GM18868 (cell line): ENCODE measurements around the gene PDCD6IP.
A peak's percentile ranks its signal among the peaks of the same experiment; 100 is the strongest.

Experiments used
- ATAC-seq: cut with Tn5 transposase; IDR thresholded peaks from one replicate; pipeline ENCODE4 v1.9.1; 2021; ENCODE audit warnings: mild to moderate bottlenecking, moderate library complexity; ENCODE audit not compliant: unreplicated experiment

Gene PDCD6IP

DNA sequence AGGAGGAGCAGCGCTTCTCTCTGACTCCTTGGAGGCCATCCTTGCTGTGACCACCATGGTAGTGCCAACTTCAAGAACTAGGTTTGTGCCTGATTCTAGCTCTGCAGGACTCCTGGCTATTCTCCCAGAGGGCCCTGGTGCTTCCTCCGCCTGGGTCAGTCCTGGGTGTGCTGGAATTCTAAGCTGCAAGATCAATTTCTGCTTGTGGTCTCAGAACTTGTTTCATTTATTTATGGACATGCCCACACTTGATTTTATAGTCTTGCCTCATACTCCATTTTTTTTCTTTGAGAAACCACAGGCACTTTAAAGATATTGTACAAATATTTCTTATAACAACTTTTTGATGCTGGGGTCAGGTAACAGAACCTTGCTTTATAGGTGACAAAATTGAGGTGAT lies 87.6 kb downstream of the PDCD6IP start:
- no peak for ATAC-seq

DNA sequence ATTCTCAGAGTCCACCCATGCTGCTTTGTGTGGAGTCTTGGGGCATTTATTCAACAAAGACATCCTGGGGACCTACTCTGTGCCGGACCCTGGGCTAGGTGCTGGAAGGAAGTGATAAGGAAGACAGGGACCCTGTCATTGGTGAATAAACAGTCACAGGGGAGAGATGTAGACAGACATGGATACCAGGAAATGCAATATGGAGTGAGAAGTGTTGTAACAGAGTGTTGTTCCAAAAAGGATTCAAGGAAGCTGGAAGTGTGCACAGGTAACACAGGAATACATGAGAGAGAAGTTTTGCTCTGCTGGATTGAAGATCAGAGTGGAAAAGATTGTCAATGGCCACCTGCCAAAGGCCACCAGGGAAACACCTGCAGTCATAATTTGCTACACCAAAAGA lies 89.0 kb downstream of the PDCD6IP start:
- no peak for ATAC-seq

DNA sequence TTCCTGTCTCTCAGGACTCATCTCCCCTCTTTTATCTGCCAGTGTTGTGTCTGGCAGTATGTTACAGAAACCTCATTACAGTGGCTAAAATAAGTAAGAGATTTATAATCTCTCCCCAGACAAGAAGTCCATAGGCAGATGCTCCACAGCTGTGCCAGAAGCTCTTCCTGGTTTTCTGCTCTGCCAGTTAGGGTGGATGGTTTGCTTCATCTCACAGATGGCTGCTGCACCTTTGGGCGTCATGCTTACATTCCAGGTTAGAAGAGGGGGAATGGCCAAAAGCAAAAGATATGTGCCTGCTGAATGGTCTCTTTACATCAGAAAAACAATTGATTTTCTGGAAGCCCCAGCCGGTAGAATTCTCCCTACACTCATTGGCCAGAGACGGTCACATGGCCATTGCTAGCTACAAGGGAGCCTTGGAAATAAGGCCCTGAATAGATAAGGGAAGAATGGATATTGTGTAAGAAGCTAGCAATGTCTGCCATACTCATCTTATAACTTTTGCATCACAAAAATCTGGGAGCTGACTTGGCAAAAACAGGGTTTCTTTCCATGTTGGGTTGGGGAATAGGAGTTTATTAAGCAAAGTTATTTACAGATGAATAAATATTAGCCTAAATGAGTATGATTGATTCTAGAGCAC lies 91.1 kb downstream of the PDCD6IP start:
- ATAC-seq: no peak

DNA sequence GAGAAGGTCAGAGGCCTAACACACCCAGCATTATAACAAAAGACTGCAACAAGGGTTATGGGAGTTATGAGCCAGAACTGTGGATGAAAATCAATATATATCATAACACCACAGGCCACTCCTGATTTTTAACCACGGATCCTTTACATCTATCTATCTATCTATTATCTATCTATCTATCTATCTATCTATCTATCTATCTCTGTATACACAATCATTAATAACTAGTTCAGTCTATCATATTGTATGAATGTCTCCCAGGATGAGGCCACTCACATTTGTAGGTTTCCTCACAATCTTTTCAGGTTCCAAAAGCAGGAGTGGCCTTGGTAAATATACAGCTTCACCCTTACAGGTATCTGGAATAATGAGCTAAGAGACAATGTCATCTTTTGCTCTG lies 94.2 kb downstream of the PDCD6IP start:
- no peak for ATAC-seq

DNA sequence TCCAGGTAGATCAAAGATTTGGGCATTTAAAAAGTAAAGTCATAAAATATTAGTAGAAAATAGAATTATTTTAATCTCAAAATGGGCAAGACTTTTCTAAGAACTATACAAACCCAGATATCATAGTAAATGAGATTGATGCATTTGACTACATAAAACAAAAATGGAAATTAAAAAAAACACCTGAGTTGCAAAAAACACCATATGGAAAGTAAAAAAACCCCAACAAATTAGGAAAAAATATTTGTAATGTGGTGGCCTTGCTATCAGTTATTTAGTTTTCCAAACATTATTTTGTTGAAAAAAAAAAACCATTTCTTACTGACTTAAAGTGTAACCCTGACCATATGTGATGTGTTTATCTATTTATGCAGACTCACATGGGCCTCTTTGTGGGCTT lies 97.2 kb downstream of the PDCD6IP start:
- ATAC-seq: no peak

DNA sequence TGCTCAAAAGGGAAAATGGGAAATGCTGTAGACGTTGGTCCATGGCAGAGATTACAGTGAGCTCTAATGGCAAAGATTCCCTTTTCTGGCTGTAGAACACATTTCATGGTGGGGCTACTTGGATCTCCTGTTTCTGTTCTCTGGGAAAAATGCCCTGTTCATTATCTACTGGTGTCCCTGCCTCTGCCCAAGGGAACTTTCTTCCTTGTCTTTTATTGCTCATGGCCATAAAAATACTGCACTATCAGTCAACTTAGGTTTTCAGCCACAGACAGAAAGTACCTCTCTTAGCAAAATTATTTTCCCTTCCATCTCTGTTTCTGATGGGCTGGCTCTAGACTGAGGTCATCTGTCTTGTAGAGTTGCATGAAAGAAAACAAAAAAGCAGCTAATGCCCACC lies 98.9 kb downstream of the PDCD6IP start:
- no peak for ATAC-seq

DNA sequence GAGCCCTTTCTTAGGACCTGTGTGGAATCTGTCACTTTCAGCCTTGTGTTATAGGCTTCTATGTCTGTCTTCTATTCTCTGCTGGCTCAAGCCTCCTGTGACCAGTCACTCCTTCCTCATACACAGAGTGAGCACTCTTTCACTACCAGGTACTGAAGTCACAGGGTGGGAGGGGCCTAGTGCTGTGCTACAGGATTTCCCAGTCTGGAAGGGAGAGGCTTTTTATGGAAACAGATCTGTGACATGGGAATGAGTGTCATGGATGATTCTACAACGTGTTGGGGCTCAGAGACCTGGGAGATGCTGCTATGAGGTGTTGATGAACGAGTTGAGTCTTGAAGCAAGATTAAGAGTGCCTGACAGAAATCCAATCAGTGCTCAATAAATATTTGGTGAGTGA lies 100.5 kb downstream of the PDCD6IP start:
- no peak for ATAC-seq

DNA sequence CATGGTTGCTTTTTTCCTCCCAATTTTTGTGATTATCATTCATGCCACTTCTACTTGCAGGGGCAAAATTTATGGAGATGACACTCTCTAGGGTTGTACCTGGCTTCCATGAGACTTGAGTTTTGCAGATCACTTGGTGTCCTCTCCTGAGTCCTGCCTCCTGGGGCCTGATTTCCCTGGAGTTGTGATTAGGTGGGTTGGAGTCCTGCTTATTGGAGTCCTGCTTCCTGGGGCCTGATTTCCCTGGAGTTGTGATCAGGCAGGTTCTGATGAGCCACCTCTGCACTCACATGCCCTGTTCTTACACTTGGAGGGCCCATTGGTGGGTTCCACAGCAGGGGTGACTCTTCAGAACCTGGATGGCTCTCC lies 102.0 kb downstream of the PDCD6IP start:
- ATAC-seq: no peak

DNA sequence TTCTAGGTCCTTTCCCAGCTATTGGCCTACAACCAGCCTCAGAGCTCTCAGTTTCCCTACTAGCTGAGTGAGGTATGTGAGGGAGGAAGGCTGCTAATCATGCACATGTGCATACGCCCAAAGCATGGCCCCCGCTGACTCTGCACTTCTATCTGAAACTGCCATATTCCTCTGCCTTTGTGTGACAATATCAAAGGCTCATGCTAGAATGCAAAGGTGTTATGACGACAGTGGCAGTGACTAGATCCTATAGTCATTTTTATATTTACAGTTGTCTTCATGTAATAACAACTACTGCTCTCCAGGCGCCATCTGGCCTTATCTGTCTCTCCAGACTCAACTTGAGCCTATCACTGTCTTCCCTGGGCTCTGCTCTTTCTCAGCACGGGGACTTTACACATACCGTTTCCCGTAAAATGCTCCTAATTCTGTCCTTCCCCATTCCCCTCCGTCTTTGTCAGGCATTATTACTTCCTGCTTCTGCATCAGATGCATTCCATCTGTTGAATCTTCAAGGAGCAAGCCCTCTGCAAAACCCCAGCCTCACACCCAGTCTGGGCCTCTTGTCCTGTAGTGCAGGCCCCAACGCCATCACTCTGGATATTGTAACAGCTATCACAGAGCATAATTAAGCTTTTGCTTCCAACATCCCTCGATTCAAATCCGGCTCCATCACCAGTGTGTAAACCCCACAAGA lies 102.5 kb downstream of the PDCD6IP start:
- ATAC-seq: no peak

DNA sequence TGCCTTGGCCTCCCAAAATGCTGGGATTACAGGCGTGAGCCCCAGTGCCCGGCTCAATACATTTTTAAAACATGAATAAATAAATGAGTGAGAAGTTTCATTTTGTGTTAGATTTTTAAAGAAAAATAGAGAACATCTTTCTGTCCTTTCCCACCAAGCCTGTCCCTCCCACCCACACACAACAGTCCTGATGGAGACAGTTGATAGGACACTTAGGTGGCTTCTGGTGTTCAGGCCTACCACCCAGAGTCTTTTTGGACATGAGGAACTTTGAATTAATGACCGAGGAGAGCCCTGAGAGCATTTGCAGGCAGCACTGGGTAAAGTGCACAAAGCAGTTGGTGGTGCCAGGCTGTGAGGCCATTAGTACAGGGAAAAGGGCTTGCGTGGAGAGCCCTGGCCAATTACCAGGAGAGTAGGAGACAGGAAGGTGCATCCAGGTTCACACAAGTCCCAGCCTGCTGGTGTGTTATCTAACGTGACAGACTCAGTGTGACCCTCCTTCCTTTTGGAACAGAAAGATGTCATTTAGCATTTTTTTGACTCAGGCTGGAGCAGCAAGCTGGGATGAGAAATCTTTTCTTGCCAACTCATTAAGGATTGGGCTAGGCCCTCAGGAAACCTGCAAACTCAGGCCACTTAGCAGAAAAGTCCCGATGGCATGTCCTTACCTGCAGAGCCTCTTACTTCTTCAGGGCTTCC lies 103.6 kb downstream of the PDCD6IP start:
- no peak for ATAC-seq

DNA sequence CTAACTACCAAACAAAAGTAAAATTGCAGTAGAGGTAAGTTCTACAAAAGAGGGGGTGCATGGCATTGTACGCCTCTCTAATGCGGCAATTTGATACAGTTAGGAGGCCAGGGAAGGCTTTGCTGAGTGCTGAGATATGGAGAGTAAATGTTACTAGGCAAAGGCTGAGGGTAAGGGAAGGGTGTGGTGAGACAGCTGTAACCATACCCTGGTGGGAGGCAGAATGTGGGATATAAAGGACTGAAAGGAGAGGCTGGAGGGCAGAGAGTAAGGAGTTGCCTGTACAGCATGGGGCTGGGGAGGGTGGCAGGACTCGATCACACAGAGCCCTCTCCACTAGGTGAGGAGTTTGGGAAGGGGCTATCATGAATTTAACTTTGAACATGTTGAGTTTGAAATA lies 106.3 kb downstream of the PDCD6IP start:
- no peak for ATAC-seq

DNA sequence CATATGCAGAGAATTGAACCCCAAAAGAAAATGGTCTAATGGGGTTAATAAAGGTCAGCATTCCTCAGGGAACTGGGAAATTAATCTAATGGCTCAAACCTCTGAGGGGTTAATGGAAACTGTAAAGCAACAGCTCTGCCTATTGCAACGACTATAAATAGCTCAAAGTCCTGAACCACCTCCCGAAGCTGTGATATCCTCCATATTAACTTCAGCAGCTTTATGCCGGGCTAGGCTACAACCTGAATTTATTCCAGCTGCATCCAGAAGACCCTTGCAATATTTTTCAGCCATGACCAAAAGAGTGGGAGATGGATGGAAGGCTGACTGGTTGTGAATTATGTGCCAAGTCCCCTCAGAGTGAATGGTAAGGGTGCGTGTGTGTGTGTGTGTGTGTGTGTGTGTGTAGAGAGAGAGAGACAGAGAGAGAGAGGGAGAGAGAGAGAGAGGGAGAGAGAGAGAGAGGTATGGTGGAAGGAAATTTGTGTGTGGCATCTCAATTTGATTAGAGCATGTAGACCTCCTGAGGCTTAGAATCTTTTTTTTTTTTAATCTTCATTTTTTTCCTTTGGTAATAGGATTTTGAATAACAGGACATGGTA lies 109.9 kb downstream of the PDCD6IP start:
- no peak for ATAC-seq

DNA sequence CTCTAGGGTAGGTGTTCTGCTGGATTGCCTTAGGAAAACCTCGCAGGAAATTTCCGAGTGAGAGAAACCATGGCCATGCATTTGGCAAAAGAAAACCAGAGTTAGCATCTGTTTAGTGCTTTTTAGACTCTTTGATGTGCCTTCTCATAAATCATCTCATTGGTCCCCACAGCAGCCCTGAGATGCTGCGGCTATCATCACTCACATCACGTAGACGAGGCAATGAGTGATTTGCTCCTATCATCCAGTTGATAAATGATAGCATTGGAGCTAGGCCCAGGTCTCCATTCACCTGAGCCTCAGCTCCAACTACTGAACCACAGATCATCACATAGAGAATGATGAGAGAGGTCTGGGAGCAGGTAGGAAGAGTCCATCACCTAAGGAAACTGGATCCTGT lies 111.1 kb downstream of the PDCD6IP start:
- no peak for ATAC-seq

DNA sequence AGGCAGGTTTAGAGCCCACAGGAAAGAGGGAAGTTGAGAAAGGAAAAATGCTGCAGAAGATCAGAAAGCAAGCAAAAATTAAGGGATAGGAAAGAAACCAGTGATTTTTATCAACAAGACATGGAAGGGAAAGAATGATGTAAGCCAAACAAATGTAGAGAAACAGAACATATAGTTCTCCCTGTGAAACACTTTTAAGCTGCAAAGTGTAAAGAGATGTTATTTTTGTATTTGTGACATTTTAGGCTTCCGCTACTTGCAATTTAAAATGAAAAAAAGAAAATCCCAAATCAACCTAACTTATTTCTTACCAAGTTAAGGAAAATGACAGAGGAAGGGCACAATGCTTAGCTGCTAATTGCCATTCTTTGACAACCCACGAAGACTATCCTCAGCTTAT lies 111.6 kb downstream of the PDCD6IP start:
- no peak for ATAC-seq

DNA sequence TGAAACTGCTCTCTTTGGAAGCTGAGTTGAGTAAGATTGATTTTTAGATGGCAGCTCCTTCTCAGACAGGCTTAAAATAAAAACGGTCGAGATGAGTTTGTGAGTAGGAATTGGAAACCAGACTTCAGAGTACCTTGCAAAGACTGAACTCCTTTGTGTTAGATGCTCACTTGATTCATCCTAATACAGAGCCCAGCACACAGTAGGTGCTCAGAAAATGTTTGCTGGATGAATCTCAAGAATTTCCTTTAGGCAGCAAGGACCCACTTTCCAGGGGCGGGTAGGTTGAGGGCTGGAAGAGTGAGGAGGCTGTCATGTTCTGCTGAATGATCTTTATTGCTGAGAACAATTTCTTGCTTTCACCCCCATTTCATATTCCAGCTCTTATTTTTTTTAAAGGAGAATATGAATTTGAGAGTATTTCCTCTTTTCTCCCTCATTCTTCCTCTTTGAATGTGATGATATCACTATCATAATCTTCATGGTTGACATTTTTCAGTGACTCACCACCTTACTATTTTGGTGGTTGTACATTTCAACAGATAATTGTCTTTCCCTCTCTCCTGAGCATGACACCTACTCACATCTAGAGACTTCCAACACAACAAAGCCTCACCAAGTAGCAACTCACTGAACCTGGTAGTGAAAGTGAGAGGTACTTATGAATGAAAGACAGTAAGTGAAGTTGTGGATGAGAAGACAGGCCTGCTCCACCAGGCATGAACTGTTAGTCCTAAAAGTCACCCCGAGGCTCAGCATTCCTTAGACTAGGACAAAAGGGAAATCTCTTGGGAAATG lies 113.3 kb downstream of the PDCD6IP start:
- ATAC-seq: no peak

DNA sequence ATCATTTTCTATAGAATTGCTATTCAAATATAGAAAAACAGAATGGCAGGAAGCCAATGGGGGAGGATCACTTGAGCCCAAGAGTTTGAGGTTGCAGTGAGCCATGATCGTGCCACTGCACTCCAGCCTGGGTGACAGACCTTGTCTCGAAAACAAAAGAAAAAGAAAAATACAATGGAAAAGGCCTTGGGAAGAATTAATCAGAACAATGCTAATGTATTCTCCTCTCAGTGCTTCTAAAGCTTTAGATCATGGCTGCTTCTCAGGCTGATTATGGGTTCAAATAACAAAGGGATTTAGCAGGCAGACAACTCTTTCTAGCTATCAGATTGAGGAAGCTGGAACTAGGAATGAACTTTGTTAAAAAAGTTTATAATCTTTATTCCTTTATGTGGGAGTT lies 115.8 kb downstream of the PDCD6IP start:
- no peak for ATAC-seq

DNA sequence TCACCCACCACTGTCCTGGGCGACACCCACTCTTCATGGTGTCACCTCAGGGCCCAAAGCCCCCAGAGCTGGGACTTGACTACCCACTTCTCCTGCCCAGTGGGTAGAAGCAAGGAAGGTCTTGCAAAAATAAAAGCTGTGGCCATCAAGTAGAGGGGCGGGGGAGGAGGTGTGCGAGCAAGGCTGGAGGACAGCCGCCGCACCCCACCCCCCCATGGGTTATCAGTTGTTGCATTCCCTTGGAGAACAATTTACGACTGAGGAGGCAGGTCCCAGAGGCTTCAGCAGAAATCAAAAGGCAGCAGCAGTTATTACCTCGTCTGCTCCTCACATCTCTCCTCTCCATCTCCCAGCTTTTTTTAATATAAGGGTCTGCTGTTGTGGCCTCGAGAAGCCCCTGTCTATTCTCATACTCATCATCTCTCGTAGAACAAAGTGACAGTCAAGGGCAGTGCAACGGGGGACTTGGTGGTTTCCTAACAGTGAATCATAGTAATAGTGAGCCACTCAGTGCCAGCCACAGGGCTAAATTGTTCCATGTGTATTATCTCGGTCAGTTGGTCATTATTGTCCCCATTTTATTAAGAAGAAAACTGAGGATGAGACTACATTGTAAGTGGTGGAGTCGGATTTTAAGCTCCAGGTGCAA lies 116.4 kb downstream of the PDCD6IP start:
- no peak for ATAC-seq

DNA sequence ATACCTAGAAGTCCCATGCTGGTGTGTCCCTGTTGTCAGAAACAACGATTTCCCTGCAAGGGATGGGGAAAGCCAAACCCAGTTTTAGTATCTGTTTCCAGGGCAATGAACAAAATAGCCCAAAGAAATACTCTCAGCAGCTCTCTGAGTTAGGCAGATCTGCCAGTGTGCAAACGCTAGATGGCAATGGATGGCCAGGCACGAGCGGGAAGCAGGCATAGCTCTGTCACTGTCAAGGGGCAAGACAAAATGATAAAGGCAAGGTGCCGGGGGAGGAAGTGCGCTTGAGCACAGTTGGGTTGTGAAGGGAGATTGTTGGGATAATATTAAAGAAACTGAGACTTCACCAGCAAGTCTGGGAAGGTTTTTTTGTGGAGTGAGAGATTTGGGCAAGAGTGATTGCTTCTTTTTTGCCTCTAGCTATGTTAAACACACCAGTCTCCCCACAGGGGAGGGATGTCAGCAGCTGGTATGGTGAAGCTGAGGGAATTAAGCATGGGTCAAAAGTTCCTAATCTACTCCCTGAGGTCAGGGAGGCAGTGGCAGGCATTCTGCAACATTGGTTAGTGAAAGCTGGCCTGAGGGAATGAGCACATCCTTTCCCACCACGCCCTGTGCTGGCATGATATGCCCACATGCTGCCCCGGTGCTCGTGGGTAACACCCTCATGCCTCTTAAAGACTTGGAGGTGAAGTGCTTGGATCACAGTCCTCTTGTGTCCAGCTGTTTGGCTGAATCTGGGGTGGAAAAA lies 117.5 kb downstream of the PDCD6IP start:
- peak; percentile 90 for ATAC-seq

DNA sequence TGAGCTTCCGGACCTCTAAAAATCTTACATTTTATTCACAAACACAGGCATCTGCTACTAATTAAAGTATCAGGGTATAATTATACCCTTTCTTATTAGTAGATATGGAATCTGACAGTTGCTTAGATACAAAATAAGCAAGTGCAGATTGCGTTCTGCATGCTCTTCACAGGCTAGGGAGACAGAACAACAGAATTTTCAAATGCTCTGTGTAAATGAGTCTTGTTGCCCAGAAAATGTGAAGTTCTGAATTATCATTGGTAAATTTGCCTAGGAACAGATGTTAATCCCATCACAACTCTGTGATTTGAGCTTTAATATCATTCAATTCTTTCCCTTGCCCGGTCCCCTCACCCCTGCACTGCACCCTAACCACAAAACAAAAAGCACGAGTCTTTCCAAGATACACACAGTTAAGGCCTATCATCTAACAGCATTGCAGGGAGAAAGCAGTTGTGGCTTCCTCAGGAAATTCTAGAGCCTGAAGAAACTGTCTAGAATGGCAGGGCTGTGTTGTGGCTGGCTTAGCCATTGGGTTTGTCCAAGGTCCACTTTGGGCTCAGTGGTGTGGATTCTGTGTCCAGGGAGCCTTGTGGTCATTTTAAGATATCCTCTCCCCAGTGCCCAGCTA lies 119.8 kb downstream of the PDCD6IP start:
- no peak for ATAC-seq
